HUES64 (cell line): ENCODE measurements around the gene SLC34A3.

Experiments
- H3K27ac ChIP-seq: 2 replicates; pipeline ENCODE4 v1.7.0; 2013; ENCODE audit warnings: low read depth, low read length, inconsistent platforms
- H3K27me3 ChIP-seq: 2 replicates; pipeline ENCODE4 v1.6.1; 2013; ENCODE audit warnings: mild to moderate bottlenecking, low read length; ENCODE audit not compliant: insufficient read depth
- H3K36me3 ChIP-seq: 2 replicates; pipeline ENCODE4 v1.6.1; 2013; ENCODE audit warnings: mild to moderate bottlenecking, low read length; ENCODE audit not compliant: insufficient read depth
- H3K4me1 ChIP-seq: 2 replicates; pipeline ENCODE4 v1.6.1; 2013; ENCODE audit warnings: mild to moderate bottlenecking, low read length, moderate library complexity; ENCODE audit not compliant: insufficient read depth
- H3K4me3 ChIP-seq: 2 replicates; pipeline ENCODE4 v1.5.1; 2013; ENCODE audit warnings: mild to moderate bottlenecking, low read length, moderate library complexity
- H3K9ac ChIP-seq: 2 replicates; pipeline ENCODE4 v1.6.1; 2013; ENCODE audit warnings: mild to moderate bottlenecking, low read depth, low read length
- H3K9me3 ChIP-seq: 2 replicates; pipeline ENCODE4 v1.6.1; 2013; ENCODE audit warnings: low read depth, low read length; ENCODE audit not compliant: insufficient read depth
- WGBS: fragments of 150-250, 120-280 bp; methylation state at CpG from one replicate; pipeline ENCODE4 v1.1.7; 2013; ENCODE audit warnings: missing lambda C conversion rate; 5-methylcytosine and 5-hydroxymethylcytosine counted together

SLC34A3 gene

DNA sequence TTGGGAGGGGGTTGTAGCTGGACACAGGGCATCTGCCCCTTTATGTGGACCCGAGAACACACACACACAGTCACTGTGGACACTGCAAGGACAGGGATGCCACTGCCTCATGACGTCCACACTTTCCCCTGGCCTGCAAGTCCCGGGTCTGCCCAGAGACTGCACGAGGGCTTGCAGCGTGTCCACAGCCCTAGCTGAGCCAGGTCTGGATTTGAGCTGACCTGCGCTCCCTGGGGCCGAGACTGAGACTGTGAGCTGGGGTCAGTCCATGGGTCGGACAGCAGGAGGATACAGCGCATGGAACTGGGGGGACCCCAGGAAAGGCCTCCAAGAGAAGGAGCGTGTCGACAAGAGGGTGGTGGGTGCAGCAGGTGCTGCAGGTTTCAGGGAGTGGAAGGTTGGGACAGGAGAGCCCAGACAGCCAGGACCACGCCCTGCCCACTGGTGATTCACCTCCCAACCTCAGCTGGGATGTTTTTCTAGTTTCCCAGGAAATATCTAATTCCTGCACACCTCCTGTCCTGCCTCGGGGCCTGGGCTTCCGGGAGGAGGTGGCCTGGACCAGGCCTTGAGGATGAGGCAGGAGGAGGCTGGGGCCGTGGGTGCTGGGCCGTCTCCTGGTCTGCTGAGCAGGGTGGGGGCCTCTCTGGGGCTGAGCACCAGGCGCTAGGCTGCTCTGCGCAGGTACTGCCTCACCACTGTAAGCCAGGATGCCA lies 4.2 kb upstream of the SLC34A3 start:
- peaks cover 10% of the 10 kb centered on the region for H3K27me3 ChIP-seq
- WGBS: 90% methylated on average over 18 of the region's 18 CpGs
- H3K36me3 ChIP-seq: no peaks in the 10 kb centered on the region
- no peak overlapping the region for H3K4me3 ChIP-seq
- H3K27ac ChIP-seq: no peak overlapping the region
- no peaks in the 10 kb centered on the region; the same call in 1 of the 2 replicates for H3K4me1 ChIP-seq
- H3K9me3 ChIP-seq: no peaks in the 10 kb centered on the region
- no peak overlapping the region for H3K9ac ChIP-seq

- no peaks in the 10 kb centered on the region; the same call in 1 of the 2 replicates for H3K4me1 ChIP-seq
- H3K27ac ChIP-seq: no peak within 1 kb of the TSS
Measured at GRCh38 chr9:137227054-137227852, 3.4 kb upstream of the SLC34A3 start, which contains the start of gene RNF224. RNF224 (plus strand) TSS chr9:137227502; CDS start chr9:137228336, 834 bp downstream.

GRCh38 chr9:137227853-137228505 lies 2.7 kb upstream of the SLC34A3 start:
- no peak overlapping the region for H3K27ac ChIP-seq
- no peak overlapping the region for H3K4me3 ChIP-seq
- WGBS: 71% methylated on average over 17 of the region's 18 CpGs

More at GRCh38 chr9:137227054-137227852, 3.4 kb upstream of the SLC34A3 start, which contains the start of gene RNF224:
- Histone ChIP-seq H3K36me3 (no peaks in the 10 kb centered on the region), H3K4me3 (no peak within 1 kb of the TSS), H3K9ac (no peak within 1 kb of the TSS), H3K9me3 (no peaks in the 10 kb centered on the region), H3K27me3 (peaks cover 9% of the 10 kb centered on the region)
- 60% methylated on average over 25 of the region's 25 CpGs for WGBS

DNA sequence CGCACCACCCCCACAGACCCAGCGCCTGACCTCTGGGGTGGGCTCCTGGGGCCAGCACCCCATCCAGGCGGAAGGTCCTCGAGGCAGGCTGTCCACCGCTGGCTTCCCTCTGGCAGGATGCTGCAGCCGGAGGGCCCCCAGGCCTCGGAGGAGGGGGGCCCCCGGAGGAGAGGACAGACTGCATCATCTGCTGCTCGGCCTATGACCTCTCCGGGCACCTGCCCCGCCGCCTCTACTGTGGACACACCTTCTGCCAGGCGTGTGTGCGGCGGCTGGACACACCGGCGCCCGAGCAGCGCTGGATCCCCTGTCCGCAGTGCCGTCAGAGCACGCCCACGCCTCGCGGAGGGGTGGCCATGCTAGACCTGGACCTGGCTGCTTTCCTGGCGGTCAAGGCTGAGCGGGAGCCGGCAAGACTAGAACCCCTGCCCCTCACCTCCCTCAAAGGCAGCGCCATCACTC lies 2.2 kb upstream of the SLC34A3 start:
- Histone ChIP-seq H3K4me1 (no peaks in the 10 kb centered on the region; the same call in 1 of the 2 replicates), H3K9ac (no peak overlapping the region), H3K27ac (no peak overlapping the region), H3K9me3 (no peaks in the 10 kb centered on the region), H3K4me3 (no peak overlapping the region), H3K36me3 (no peaks in the 10 kb centered on the region), H3K27me3 (no peaks in the 10 kb centered on the region)
- 93% methylated on average over 29 of the region's 29 CpGs for WGBS

More at GRCh38 chr9:137227853-137228505, 2.7 kb upstream of the SLC34A3 start:
- H3K36me3 ChIP-seq: no peaks in the 10 kb centered on the region
- no peaks in the 10 kb centered on the region; the same call in 1 of the 2 replicates for H3K4me1 ChIP-seq
- H3K9ac ChIP-seq: no peak overlapping the region
- peaks cover 2% of the 10 kb centered on the region for H3K27me3 ChIP-seq
- H3K9me3 ChIP-seq: no peaks in the 10 kb centered on the region

DNA sequence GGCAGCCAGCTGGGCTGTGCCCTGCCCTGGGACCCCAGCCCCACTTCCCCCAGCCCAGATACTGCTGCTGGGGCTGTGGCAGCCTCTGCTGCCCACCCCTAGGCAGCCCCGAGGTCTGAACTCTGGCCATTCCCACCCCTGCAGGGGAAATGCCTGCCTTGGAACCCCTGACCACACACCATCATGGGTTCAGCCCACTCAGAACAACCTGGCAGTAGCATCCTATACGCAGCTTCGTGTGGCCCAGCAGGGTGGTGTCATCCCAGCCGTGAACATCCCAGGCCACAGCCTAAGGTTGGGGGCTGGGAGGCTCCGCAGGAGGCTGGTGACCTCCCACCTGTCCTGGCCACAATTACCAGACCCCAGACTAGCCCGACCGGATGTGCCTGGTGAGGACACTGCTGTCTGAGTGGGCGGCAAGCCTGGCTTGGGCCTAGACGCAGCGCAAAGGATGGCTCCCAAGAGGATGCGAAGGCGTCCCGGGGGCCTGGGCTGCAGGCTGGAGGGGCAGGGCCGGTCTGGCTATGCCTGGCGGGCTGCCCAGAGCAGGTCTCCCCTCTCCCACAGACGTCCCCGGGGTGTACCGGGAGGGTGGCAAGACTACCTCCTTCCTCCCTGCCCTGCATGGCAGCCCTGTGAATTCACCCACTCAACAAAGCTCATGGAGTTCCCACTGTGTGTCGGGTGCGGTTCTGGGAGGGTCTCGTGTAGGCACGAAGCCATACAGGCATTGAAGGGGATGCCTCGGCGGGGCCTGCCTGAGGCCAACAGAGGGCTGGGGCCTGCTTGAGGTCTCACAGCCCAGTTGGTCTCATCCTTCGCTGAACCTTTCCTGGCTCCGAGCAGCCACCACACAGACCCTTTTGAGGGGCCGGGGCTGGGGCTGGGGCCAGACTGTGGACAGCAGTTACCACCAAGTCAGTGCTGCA lies 1.5 kb upstream of the SLC34A3 start:
- no peaks in the 10 kb centered on the region for H3K27me3 ChIP-seq
- H3K27ac ChIP-seq: no peak overlapping the region
- no peaks in the 10 kb centered on the region for H3K4me1 ChIP-seq

GRCh38 chr9:137229903-137230704 lies 597 bp upstream of the SLC34A3 start:
- no peaks in the 10 kb centered on the region for H3K36me3 ChIP-seq
- no peaks in the 10 kb centered on the region for H3K4me1 ChIP-seq
- 85% methylated on average over 31 of the region's 31 CpGs for WGBS
- H3K9ac ChIP-seq: no peak overlapping the region
- H3K4me3 ChIP-seq: no peak overlapping the region
- no peaks in the 10 kb centered on the region for H3K9me3 ChIP-seq
- H3K27ac ChIP-seq: no peak overlapping the region
- no peaks in the 10 kb centered on the region for H3K27me3 ChIP-seq

More for the DNA sequence above, 1.5 kb upstream of the SLC34A3 start:
- no peaks in the 10 kb centered on the region for H3K9me3 ChIP-seq
- H3K9ac ChIP-seq: no peak overlapping the region
- H3K36me3 ChIP-seq: no peaks in the 10 kb centered on the region
- 91% methylated on average over 27 of the region's 27 CpGs for WGBS
- no peak overlapping the region for H3K4me3 ChIP-seq

DNA sequence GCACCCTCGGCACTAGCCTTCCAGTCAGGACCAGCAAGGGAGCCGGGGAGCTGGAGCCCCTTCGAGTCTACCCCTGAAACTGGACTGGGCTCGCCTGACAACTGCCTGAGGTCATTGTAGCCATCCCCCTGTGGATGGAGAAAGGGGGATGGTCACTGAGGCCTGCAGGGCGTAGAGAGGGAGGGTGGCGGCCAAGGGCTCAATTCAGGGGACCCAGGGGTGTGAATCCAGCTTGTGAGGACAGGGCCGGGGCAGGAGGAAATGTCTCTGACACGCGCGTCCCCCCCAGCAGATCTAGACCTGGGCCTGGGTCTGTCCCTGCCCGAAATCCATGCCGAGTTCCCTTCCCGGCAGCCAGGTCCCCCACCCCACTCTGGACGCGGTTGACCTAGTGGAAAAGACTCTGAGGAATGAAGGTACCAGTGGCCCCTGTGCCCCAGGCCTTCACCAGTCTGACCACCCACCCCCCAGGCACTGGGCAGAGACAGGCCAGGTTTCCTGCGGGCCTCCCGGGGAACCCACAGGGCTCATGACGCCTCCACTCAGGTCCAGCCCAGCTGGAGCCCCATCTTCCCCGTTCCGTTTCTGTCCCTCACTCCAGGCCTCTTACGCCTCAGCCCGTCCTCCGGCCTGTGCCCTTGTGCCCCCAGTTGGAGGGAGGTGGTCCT lies 805 bp downstream of the SLC34A3 start:
- 93% methylated on average over 23 of the region's 23 CpGs for whole genome bisulfite sequencing
- Histone ChIP-seq H3K27ac (no peak overlapping the region), H3K4me1 (no peaks in the 10 kb centered on the region), H3K27me3 (no peaks in the 10 kb centered on the region), H3K9ac (no peak overlapping the region), H3K4me3 (no peak overlapping the region), H3K9me3 (no peaks in the 10 kb centered on the region), H3K36me3 (no peaks in the 10 kb centered on the region)

GRCh38 chr9:137232101-137232500 lies 1.4 kb downstream of the SLC34A3 start:
- Histone ChIP-seq H3K27ac (no peak overlapping the region), H3K9me3 (no peaks in the 10 kb centered on the region), H3K4me3 (no peak overlapping the region), H3K4me1 (peaks cover 5% of the 10 kb centered on the region), H3K9ac (no peak overlapping the region), H3K36me3 (no peaks in the 10 kb centered on the region), H3K27me3 (no peaks in the 10 kb centered on the region)
- 91% methylated on average over 10 of the region's 10 CpGs for WGBS

GRCh38 chr9:137232510-137232909 lies 1.8 kb downstream of the SLC34A3 start:
- H3K4me3 ChIP-seq: no peak overlapping the region
- 92% methylated on average over 24 of the region's 24 CpGs for WGBS
- H3K27ac ChIP-seq: no peak overlapping the region
- H3K9me3 ChIP-seq: no peaks in the 10 kb centered on the region
- H3K9ac ChIP-seq: no peak overlapping the region
- H3K36me3 ChIP-seq: no peaks in the 10 kb centered on the region
- no peaks in the 10 kb centered on the region for H3K27me3 ChIP-seq
- peaks cover 6% of the 10 kb centered on the region for H3K4me1 ChIP-seq
